CD4-positive, alpha-beta T cell (primary cell): ENCODE data around the gene SKA3. TPM values are rescaled to one million over a fixed set of nuclear protein-coding genes. Genes with fewer than 3 reads are reported as not detected.
"Not testable (repeated sequence)": the region's sequence is repeated elsewhere in the genome, so short reads cannot be mapped to it uniquely, and the experiment has no call there.

ENCODE experiments used
- ATAC-seq: fragments of 200-7000 bp; cut with Tn5 transposase; one replicate; pipeline ENCODE4 v1.10.0; 2022; ENCODE audit warnings: mild to moderate bottlenecking; ENCODE audit not compliant: poor library complexity
- CTCF ChIA-PET: fragments of 350-600 bp; sonication (Branson Sonifier 250); formaldehyde crosslinking; loops from one replicate; lab custom pipeline; 2021; ENCODE audit warnings: antibody characterized with exemption, inconsistent platforms; lab: Charles Lee
- POLR2A ChIA-PET: fragments of 350-600 bp; sonication (Branson Sonifier 250); formaldehyde crosslinking; loops from one replicate; lab custom pipeline; 2021; ENCODE audit warnings: antibody characterized with exemption, inconsistent platforms; lab: Charles Lee
- DNase-seq, 14 experiments: peaks; one replicate each; pipeline ENCODE4 v3.0.0-alpha.2; 2013 to 2020; ENCODE audit warnings: mixed read lengths in 2 of 14
- H3K27ac ChIP-seq, 2 donors: one replicate each; pipeline versions ENCODE4 v1.5.1 to v1.7.0; 2013; ENCODE audit warnings: low read length in 2 of 2, low read depth in 1 of 2, mild to moderate bottlenecking in 1 of 2
- H3K27me3 ChIP-seq, 2 experiments: 1 replicate in 1 of 2; 2 replicates in 1 of 2; pipeline versions ENCODE4 v1.6.1 to v1.7.0; 2013; ENCODE audit warnings: low read length in 2 of 2, control low read depth in 1 of 2, mild to moderate bottlenecking in 1 of 2, moderate library complexity in 1 of 2; ENCODE audit not compliant: insufficient read depth in 2 of 2, control insufficient read depth in 1 of 2
- H3K36me3 ChIP-seq: one replicate; pipeline ENCODE4 v1.6.1; 2013; ENCODE audit warnings: low read length, control low read depth; ENCODE audit not compliant: insufficient read depth
- H3K4me1 ChIP-seq: one replicate; pipeline ENCODE4 v1.6.1; 2013; ENCODE audit warnings: low read length, control low read depth; ENCODE audit not compliant: insufficient read depth
- H3K4me3 ChIP-seq: one replicate; pipeline ENCODE4 v1.5.1; 2013; ENCODE audit warnings: mild to moderate bottlenecking, low read length, moderate library complexity
- H3K9me3 ChIP-seq, 2 experiments: 1 replicate in 1 of 2; 2 replicates in 1 of 2; pipeline versions ENCODE4 v1.6.1 to v1.7.0; 2013; ENCODE audit warnings: low read length in 2 of 2, mild to moderate bottlenecking in 2 of 2, control low read depth in 1 of 2, moderate library complexity in 1 of 2; ENCODE audit not compliant: control insufficient read depth in 1 of 2, insufficient read depth in 1 of 2
- H3K27ac Mint-ChIP-seq: one replicate; pipeline ENCODE4 v1.8.0; 2020; ENCODE audit warnings: mixed read lengths
- H3K27me3 Mint-ChIP-seq: one replicate; pipeline ENCODE4 v1.8.0; 2021; ENCODE audit warnings: mixed read lengths
- H3K36me3 Mint-ChIP-seq: one replicate; pipeline ENCODE4 v1.8.0; 2021; ENCODE audit warnings: low read depth, mixed read lengths
- H3K4me1 Mint-ChIP-seq: one replicate; pipeline ENCODE4 v1.8.0; 2021; ENCODE audit warnings: low read depth, mixed read lengths
- H3K4me3 Mint-ChIP-seq: one replicate; pipeline ENCODE4 v1.8.0; 2020; ENCODE audit warnings: mild to moderate bottlenecking, mixed read lengths
- H3K9me3 Mint-ChIP-seq: one replicate; pipeline ENCODE4 v1.8.0; 2020; ENCODE audit warnings: mixed read lengths
- intact Hi-C, 2 experiments: fragments of 100-400 bp; cut with DNase I in 1 of 2; cut with micrococcal nuclease in 1 of 2; formaldehyde crosslinking; loops; one replicate each; pipeline versions ENCODE4 v1.15.1 to v1.9.0; 2023 to 2025; cut with DNase I, micrococcal nuclease
- total RNA-seq, 174 experiments: library from RNA in 2 of 174; stranded (reverse) in 2 of 174; gene quantifications; one replicate each; pipeline ENCODE4 v1.2.3 and lab custom pipeline; 2021 to 2026
- TF ChIP-seq, protein P1 (sequence below): fragments of 200-600 bp; IDR thresholded peaks from one replicate; pipeline ENCODE4 v1.8.0; 2022; ENCODE audit warnings: antibody characterized with exemption, mild to moderate bottlenecking

Gene SKA3
- total RNA-seq, 2 experiments from 2014 or later: 0.30 TPM; not detected in 1

- H3K4me1 Mint-ChIP-seq: no peaks in the 10 kb centered on the region
- H3K27me3 Mint-ChIP-seq: peaks cover 34% of the 10 kb centered on the region
- no peaks in the 10 kb centered on the region for H3K4me1 ChIP-seq
- peaks cover 0 to 4% of the 10 kb centered on the region in 2 experiments for H3K9me3 ChIP-seq
- intact Hi-C loops: no loop called here
- H3K36me3 Mint-ChIP-seq: no peaks in the 10 kb centered on the region
- ATAC-seq: no peak
- no peaks in the 10 kb centered on the region for H3K27me3 ChIP-seq
- no peak overlapping the region for H3K4me3 Mint-ChIP-seq
- H3K4me3 ChIP-seq: no peak overlapping the region
- H3K27ac ChIP-seq: no peak overlapping the region
- POLR2A ChIA-PET: no interaction called here
- no peak overlapping the region for H3K27ac Mint-ChIP-seq
- no peak for DNase-seq
- TF ChIP-seq, protein P1, sequence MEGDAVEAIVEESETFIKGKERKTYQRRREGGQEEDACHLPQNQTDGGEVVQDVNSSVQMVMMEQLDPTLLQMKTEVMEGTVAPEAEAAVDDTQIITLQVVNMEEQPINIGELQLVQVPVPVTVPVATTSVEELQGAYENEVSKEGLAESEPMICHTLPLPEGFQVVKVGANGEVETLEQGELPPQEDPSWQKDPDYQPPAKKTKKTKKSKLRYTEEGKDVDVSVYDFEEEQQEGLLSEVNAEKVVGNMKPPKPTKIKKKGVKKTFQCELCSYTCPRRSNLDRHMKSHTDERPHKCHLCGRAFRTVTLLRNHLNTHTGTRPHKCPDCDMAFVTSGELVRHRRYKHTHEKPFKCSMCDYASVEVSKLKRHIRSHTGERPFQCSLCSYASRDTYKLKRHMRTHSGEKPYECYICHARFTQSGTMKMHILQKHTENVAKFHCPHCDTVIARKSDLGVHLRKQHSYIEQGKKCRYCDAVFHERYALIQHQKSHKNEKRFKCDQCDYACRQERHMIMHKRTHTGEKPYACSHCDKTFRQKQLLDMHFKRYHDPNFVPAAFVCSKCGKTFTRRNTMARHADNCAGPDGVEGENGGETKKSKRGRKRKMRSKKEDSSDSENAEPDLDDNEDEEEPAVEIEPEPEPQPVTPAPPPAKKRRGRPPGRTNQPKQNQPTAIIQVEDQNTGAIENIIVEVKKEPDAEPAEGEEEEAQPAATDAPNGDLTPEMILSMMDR: no peak
- CTCF ChIA-PET: no interaction called here
- H3K36me3 ChIP-seq: no peaks in the 10 kb centered on the region
- peaks cover 6% of the 10 kb centered on the region for H3K9me3 Mint-ChIP-seq
Observed at GRCh38 chr13:21212138-21212775, 35.9 kb upstream of the SKA3 start.

- H3K9me3 ChIP-seq: peaks cover 0 to 4% of the 10 kb centered on the region in 2 experiments
- CTCF ChIA-PET: no interaction called here
- H3K27ac ChIP-seq: no peak overlapping the region
- intact Hi-C loops: no loop called here
- no peaks in the 10 kb centered on the region for H3K4me1 ChIP-seq
- Mint-ChIP-seq H3K27me3 (peaks cover 32% of the 10 kb centered on the region), H3K4me3 (no peak overlapping the region), H3K36me3 (no peaks in the 10 kb centered on the region), H3K27ac (no peak overlapping the region), H3K9me3 (peaks cover 6% of the 10 kb centered on the region), H3K4me1 (no peaks in the 10 kb centered on the region)
- POLR2A ChIA-PET: no interaction called here
- H3K36me3 ChIP-seq: no peaks in the 10 kb centered on the region
- no peaks in the 10 kb centered on the region for H3K27me3 ChIP-seq
- no peak overlapping the region for H3K4me3 ChIP-seq
- DNase-seq: no peak
- no peak for ATAC-seq
- TF ChIP-seq, protein P1: no peak
Observed at GRCh38 chr13:21208652-21209154, 32.4 kb upstream of the SKA3 start.

DNA sequence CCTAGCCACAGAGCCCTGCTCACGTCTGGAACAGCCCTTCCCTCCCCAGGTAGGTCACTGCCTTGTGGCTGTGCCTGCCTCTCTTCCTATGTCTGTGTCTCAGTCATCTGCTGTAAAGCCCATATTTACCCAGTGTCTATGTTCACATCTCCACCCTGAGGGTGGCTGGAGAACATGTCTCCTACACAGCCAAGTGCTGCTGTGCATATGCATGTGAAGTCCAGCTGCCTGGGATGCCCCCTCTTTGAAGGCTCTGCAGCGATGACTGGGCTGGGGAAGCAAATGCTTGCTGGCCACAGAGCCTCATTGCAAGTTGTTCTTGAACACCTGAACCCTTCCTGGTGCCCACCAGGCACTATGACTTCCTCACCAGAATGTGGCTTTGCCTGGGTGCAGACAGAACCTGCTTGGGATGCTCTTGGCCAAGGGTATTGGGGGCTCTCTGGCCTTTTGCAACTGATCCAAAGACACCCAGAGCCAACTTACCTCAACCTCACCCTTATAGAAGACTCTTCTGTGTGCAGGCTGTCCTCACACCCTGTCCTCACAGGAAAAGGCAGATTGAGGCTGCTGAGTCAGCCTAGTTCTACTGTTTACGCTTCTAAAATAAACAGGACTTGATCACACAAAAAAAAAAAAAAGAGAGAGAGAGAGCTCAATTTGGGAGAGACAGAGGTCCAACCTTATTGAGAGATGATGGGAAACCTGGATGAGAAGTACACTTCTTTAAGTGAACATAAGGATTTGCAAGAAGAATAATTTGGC, 26.6 kb upstream of the SKA3 start:
- Histone ChIP-seq H3K4me1 (no peaks in the 10 kb centered on the region), H3K36me3 (no peaks in the 10 kb centered on the region), H3K27me3 (no peaks in the 10 kb centered on the region), H3K4me3 (no peak overlapping the region), H3K27ac (no peak overlapping the region), H3K9me3 (peaks cover 4 to 7% of the 10 kb centered on the region in 2 experiments)
- CTCF ChIA-PET: no interaction called here
- Mint-ChIP-seq H3K4me3 (no peak overlapping the region), H3K36me3 (no peaks in the 10 kb centered on the region), H3K9me3 (no peaks in the 10 kb centered on the region), H3K27me3 (peaks cover 13% of the 10 kb centered on the region), H3K4me1 (no peaks in the 10 kb centered on the region), H3K27ac (no peak overlapping the region)
- DNase-seq: no peak
- no peak for ATAC-seq
- TF ChIP-seq, protein P1: no peak
- POLR2A ChIA-PET: no interaction called here
- intact Hi-C loops: no loop called here

DNA sequence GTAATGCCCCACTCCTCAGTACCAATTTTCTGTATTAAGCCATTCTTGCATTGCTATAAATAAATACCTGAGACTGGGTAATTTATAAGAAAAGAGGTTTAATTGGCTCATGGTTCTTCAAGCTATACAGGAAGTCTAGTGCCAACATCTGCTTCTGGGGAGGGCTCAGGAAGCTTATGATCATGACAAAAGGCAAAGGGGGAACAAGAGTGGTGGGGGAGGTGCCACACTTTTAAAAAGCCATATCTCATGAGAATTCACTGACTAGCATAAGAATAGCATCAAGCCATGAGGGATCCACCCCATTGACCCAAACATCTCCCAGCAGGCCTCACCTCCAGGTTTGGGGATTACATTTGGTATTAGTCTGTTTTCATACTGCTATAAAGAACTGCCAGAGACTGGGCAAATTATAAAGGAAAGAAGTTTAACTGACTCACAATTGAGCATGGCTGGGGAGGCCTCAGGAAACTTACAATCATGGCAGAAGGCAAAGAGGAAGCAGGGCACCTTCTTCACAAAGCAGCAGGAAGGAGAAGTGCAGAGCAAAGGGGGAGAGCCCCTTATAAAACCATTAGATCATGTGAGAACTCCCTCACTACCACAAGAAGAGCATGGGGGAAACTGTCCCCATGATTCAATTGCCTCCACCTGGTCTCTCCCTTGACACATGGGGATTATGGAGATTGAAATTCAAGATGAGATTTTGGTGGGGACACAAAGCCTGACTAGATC, 25.3 kb upstream of the SKA3 start:
- POLR2A ChIA-PET, H3K4me3 ChIP-seq, H3K4me1 ChIP-seq, H3K9me3 ChIP-seq, intact Hi-C loops, H3K36me3 ChIP-seq, H3K27me3 ChIP-seq, H3K27ac ChIP-seq, H3K4me1 Mint-ChIP-seq, ATAC-seq, H3K4me3 Mint-ChIP-seq, H3K36me3 Mint-ChIP-seq, H3K27ac Mint-ChIP-seq, DNase-seq, CTCF ChIA-PET, H3K9me3 Mint-ChIP-seq: not testable (repeated sequence)
- H3K27me3 Mint-ChIP-seq: peaks cover 15% of the 10 kb centered on the region

- H3K36me3 Mint-ChIP-seq, H3K9me3 ChIP-seq, H3K4me3 Mint-ChIP-seq, ATAC-seq, H3K27ac Mint-ChIP-seq, H3K4me3 ChIP-seq, H3K27me3 ChIP-seq, H3K4me1 ChIP-seq, intact Hi-C loops, H3K4me1 Mint-ChIP-seq, H3K9me3 Mint-ChIP-seq, H3K27ac ChIP-seq, CTCF ChIA-PET, H3K36me3 ChIP-seq, POLR2A ChIA-PET, DNase-seq: not testable (repeated sequence)
- H3K27me3 Mint-ChIP-seq: peaks cover 15% of the 10 kb centered on the region
Observed at GRCh38 chr13:21198391-21198790, 22.0 kb upstream of the SKA3 start.
